HCT116 (cell line): ENCODE results near the gene LPO.

Source experiments
- EZH2 ChIP-seq: fragments of 200-600 bp; sonication (generic); IDR thresholded peaks from 2 replicates; pipeline ENCODE4 v1.6.1; 2017; ENCODE audit warnings: antibody characterized with exemption, mixed run types
- EZH2phosphoT487 ChIP-seq: fragments of 200-600 bp; IDR thresholded peaks from 2 replicates; pipeline ENCODE4 v1.6.1; 2018; ENCODE audit warnings: antibody characterized with exemption, borderline replicate concordance
- POLR2A ChIP-seq: IDR thresholded peaks from 2 replicates; pipeline ENCODE4 v1.7.0; 2011; ENCODE audit warnings: borderline replicate concordance; ENCODE audit not compliant: insufficient read depth, insufficient read length; ENCODE audit errors: extremely low read depth
- POLR2AphosphoS5 ChIP-seq: IDR thresholded peaks from 2 replicates; pipeline ENCODE4 v1.6.1; 2011; ENCODE audit warnings: mild to moderate bottlenecking, low read depth, low read length, moderate library complexity
- RAD21 ChIP-seq: IDR thresholded peaks from 2 replicates; pipeline ENCODE4 v1.6.1; 2012; ENCODE audit warnings: low read depth, mild to moderate bottlenecking
- SIN3A ChIP-seq: IDR thresholded peaks from 2 replicates; pipeline ENCODE4 v1.6.1; 2012; ENCODE audit warnings: low read depth
- SP1 ChIP-seq: IDR thresholded peaks from 2 replicates; pipeline ENCODE4 v1.6.1; 2012; ENCODE audit warnings: low read depth
- SRF ChIP-seq: IDR thresholded peaks from 2 replicates; pipeline ENCODE4 v1.6.1; 2012; ENCODE audit warnings: low read depth
- TCF7L2 ChIP-seq: IDR thresholded peaks from 2 replicates; pipeline ENCODE4 v1.7.0; 2011; ENCODE audit warnings: borderline replicate concordance, inconsistent platforms; ENCODE audit not compliant: insufficient read depth, insufficient read length; ENCODE audit errors: extremely low read depth
- TF ChIP-seq, protein P1 (sequence below), 3 experiments: fragments of 200-600 bp in 1 of 3; sonication (generic) in 1 of 3; IDR thresholded peaks in 2 of 3; conservative IDR thresholded peaks in 1 of 3; 2 replicates each; pipeline ENCODE4 v1.5.1; 2012 to 2017; ENCODE audit warnings: low read depth in 2 of 3, low read length in 2 of 3, antibody characterized with exemption in 1 of 3, borderline replicate concordance in 1 of 3, control low read depth in 1 of 3, mild to moderate bottlenecking in 1 of 3, mixed read lengths in 1 of 3, mixed run types in 1 of 3, moderate library complexity in 1 of 3; ENCODE audit not compliant: insufficient read depth in 1 of 3

DNA sequence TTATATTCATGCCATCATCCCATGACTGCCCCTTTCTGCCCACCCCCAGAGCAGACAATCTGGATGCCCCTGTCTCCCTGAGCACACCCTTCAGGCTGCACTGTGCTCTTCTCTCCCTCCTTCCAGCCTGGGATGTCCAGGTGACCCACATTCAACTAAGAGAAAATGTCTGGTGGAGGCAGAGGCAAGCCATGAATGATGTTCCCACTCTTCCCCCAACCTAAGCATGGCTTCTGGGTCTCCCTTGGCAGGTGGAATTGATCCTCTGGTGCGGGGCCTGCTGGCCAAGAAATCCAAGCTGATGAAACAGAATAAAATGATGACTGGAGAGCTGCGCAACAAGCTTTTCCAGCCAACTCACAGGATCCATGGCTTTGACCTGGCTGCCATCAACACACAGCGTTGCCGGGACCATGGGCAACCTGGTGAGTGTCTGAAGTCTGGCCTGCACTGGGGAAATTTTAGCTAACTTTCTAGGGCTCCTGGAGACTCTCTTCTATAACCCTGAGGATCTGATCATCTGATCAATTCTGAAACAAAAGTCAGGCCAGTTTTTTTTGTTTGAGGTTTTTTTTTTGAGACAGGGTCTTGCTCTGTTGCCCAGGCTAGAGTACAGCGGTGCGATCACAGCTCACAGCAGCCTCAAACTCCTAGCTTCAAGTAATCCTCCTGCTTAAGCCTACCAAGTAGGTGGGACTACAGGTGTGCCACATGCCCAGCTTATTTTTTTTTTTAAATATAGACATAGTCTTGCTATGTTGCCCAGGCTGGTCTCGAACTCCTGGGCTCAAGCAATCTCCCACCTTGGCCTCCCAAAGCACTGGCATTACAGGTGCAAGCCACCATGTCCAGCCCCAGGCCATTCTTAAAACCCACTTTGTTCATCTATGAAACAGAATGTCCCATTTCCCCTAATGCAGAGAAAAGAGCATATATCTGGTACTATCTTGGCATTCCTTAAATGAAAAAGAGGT lies 27.8 kb downstream of the LPO start:
- TF ChIP-seq SP1 (no peak), SIN3A (no peak), EZH2phosphoT487 (no peak), EZH2 (no peak), SRF (no peak), POLR2A (no peak), RAD21 (no peak), POLR2AphosphoS5 (no peak), TCF7L2 (no peak)
- TF ChIP-seq, protein P1, sequence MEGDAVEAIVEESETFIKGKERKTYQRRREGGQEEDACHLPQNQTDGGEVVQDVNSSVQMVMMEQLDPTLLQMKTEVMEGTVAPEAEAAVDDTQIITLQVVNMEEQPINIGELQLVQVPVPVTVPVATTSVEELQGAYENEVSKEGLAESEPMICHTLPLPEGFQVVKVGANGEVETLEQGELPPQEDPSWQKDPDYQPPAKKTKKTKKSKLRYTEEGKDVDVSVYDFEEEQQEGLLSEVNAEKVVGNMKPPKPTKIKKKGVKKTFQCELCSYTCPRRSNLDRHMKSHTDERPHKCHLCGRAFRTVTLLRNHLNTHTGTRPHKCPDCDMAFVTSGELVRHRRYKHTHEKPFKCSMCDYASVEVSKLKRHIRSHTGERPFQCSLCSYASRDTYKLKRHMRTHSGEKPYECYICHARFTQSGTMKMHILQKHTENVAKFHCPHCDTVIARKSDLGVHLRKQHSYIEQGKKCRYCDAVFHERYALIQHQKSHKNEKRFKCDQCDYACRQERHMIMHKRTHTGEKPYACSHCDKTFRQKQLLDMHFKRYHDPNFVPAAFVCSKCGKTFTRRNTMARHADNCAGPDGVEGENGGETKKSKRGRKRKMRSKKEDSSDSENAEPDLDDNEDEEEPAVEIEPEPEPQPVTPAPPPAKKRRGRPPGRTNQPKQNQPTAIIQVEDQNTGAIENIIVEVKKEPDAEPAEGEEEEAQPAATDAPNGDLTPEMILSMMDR (IDR thresholded peaks at IDR 0.05 in 2 of 3, conservative IDR thresholded peaks at IDR 0.05 in 1 of 3; ENCODE audit: borderline replicate concordance in 1 of 3, insufficient read depth in 1 of 3, low read depth in 2 of 3, low read length in 2 of 3) = no peak
